Liver (tissue), 9 donors: Measurements from ENCODE around the gene PCGF2. TPM values are rescaled to one million over a fixed set of nuclear protein-coding genes. Genes with fewer than 3 reads are reported as not detected.

Experiments
- DNase-seq: peaks from one replicate; pipeline ENCODE4 v3.0.0-alpha.2; 2017; ENCODE audit warnings: low spot score
- H3K27ac ChIP-seq, 2 donors: one replicate each; pipeline ENCODE4 v1.7.0; 2013; ENCODE audit warnings: inconsistent platforms in 2 of 2, low read length in 2 of 2, control low read depth in 1 of 2, low read depth in 1 of 2, mild to moderate bottlenecking in 1 of 2
- H3K27me3 ChIP-seq, 4 donors: one replicate each; pipeline versions ENCODE4 v1.6.1 to v1.7.0; 2013; ENCODE audit warnings: low read length in 3 of 4, inconsistent platforms in 1 of 4, mild to moderate bottlenecking in 1 of 4, moderate library complexity in 1 of 4; ENCODE audit not compliant: control insufficient read depth in 4 of 4, insufficient read depth in 4 of 4
- H3K36me3 ChIP-seq, 4 donors: one replicate each; pipeline versions ENCODE4 v1.6.1 to v1.7.0; 2013; ENCODE audit warnings: low read length in 3 of 4, mild to moderate bottlenecking in 3 of 4, low read depth in 1 of 4, moderate library complexity in 1 of 4; ENCODE audit not compliant: control insufficient read depth in 4 of 4, insufficient read depth in 3 of 4
- H3K4me1 ChIP-seq, 4 donors: one replicate each; pipeline versions ENCODE4 v1.6.1 to v1.7.0; 2013; ENCODE audit warnings: low read length in 3 of 4, mild to moderate bottlenecking in 3 of 4, moderate library complexity in 1 of 4; ENCODE audit not compliant: control insufficient read depth in 4 of 4, insufficient read depth in 4 of 4
- H3K4me3 ChIP-seq, 3 donors: one replicate each; pipeline versions ENCODE4 v1.6.1 to v1.7.0; 2013; ENCODE audit warnings: low read length in 3 of 3, control low read depth in 1 of 3, low read depth in 1 of 3, mild to moderate bottlenecking in 1 of 3
- H3K9ac ChIP-seq, 2 donors: one replicate each; pipeline ENCODE4 v1.7.0; 2013; ENCODE audit warnings: low read length in 2 of 2, mild to moderate bottlenecking in 2 of 2, moderate library complexity in 2 of 2, control low read depth in 1 of 2, low read depth in 1 of 2
- H3K9me3 ChIP-seq, 4 donors: one replicate each; pipeline versions ENCODE4 v1.6.1 to v1.7.0; 2013; ENCODE audit warnings: low read length in 3 of 4; ENCODE audit not compliant: control insufficient read depth in 4 of 4
- ATF3 ChIP-seq: IDR thresholded peaks from 2 replicates; pipeline ENCODE4 v1.6.1; 2016; ENCODE audit warnings: antibody characterized with exemption
- CTCF ChIP-seq: fragments of 150-350 bp; IDR thresholded peaks from 2 replicates; pipeline ENCODE4 v1.5.1; 2017; ENCODE audit warnings: improper control_type of control experiment, low read depth, low read length; ENCODE audit not compliant: missing input control
- EGR1 ChIP-seq, 2 donors: IDR thresholded peaks; 2 replicates each; pipeline ENCODE4 v1.6.1; 2016 to 2018; ENCODE audit warnings: antibody characterized with exemption in 2 of 2, low read depth in 2 of 2
- FOXA1 ChIP-seq: IDR thresholded peaks from 2 replicates; pipeline ENCODE4 v1.6.1; 2016; ENCODE audit warnings: antibody characterized with exemption
- FOXA2 ChIP-seq: IDR thresholded peaks from 2 replicates; pipeline ENCODE4 v1.6.1; 2016; ENCODE audit warnings: antibody characterized with exemption
- GABPA ChIP-seq, 2 donors: IDR thresholded peaks in 1 of 2; conservative IDR thresholded peaks in 1 of 2; 2 replicates each; pipeline ENCODE4 v1.6.1; 2016; ENCODE audit warnings: antibody characterized with exemption in 2 of 2, mild to moderate bottlenecking in 1 of 2, moderate library complexity in 1 of 2
- HNF4A ChIP-seq, 2 donors: conservative IDR thresholded peaks; 2 replicates each; pipeline ENCODE4 v1.6.1; 2016; ENCODE audit warnings: antibody characterized with exemption in 2 of 2, mild to moderate bottlenecking in 2 of 2
- JUND ChIP-seq, 2 donors: IDR thresholded peaks; 2 replicates each; pipeline ENCODE4 v1.6.1; 2016; ENCODE audit warnings: antibody characterized with exemption in 2 of 2
- NR2F2 ChIP-seq: IDR thresholded peaks from 2 replicates; pipeline ENCODE4 v1.6.1; 2016; ENCODE audit warnings: antibody characterized with exemption
- RAD21 ChIP-seq, 2 donors: IDR thresholded peaks; 2 replicates each; pipeline ENCODE4 v1.6.1; 2016; ENCODE audit warnings: antibody characterized with exemption in 2 of 2, mild to moderate bottlenecking in 2 of 2
- REST ChIP-seq: IDR thresholded peaks from 2 replicates; pipeline ENCODE4 v1.6.1; 2016; ENCODE audit warnings: antibody characterized with exemption, mild to moderate bottlenecking
- SP1 ChIP-seq: IDR thresholded peaks from 2 replicates; pipeline ENCODE4 v1.6.1; 2018; ENCODE audit warnings: antibody characterized with exemption, mild to moderate bottlenecking
- TAF1 ChIP-seq: conservative IDR thresholded peaks from 2 replicates; pipeline ENCODE4 v1.6.1; 2016; ENCODE audit warnings: antibody characterized with exemption, mild to moderate bottlenecking
- ZBTB33 ChIP-seq: IDR thresholded peaks from 2 replicates; pipeline ENCODE4 v1.6.1; 2016; ENCODE audit warnings: antibody characterized with exemption
- WGBS: extraction: QIAGEN DNeasy Blood & Tissue Kit; methylation state at CpG from one replicate; pipeline ENCODE4 v1.1.7; 2013; 5-methylcytosine and 5-hydroxymethylcytosine counted together
- polyA plus RNA-seq, 2 donors: library from polyadenylated mRNA; stranded (reverse) in 1 of 2; unstranded in 1 of 2; fragments of 200-250 nt in 1 of 2; fragments of >200 nt in 1 of 2; fragmentation: Nextera tagmentation in 1 of 2; extraction: Ambion mirVana in 1 of 2; gene quantifications; one replicate each; pipeline versions ENCODE4 v1.2.1 to v1.2.3, GENCODE V29; 2013 to 2015
- total RNA-seq, 2 donors: library from RNA; depleted of rRNA; stranded (reverse); fragments of >200 nt; gene quantifications; one replicate each; pipeline ENCODE4 v1.2.3, GENCODE V29; 2014
- donor health status: healthy.
- donor health status: healthy.
- donor health status: healthy.
- donor health status: healthy.
- donor health status: healthy.

Gene PCGF2
- total and polyA plus RNA-seq, 4 donors = 1.2 to 3.2 (median 1.8) TPM

GRCh38 chr17:38743556-38744171 lies 4.5 kb downstream of the PCGF2 start:
- no peak for TF ChIP-seq HNF4A (conservative IDR thresholded peaks at IDR 0.05)
- no peak for TF ChIP-seq RAD21 (IDR thresholded peaks at IDR 0.05)
- TF ChIP-seq SP1 = no peak
- TF ChIP-seq NR2F2 = no peak
- WGBS = 78% methylated on average over 4 of the region's 4 CpGs
- Histone ChIP-seq H3K27me3 (no peaks in the 10 kb centered on the region), H3K4me3 (no peak overlapping the region), H3K4me1 (peaks cover 8 to 34% (median 17%) of the 10 kb centered on the region in 4 donors), H3K36me3 (no peaks in the 10 kb centered on the region), H3K9me3 (no peaks in the 10 kb centered on the region), H3K27ac (no peak overlapping the region), H3K9ac (no peak overlapping the region)
- DNase-seq = no peak

GRCh38 chr17:38742411-38743308 lies 5.5 kb downstream of the PCGF2 start:
- H3K36me3 ChIP-seq = no peaks in the 10 kb centered on the region
- no peaks in the 10 kb centered on the region for H3K9me3 ChIP-seq
- 72% methylated on average over 22 of the region's 22 CpGs for WGBS
- no peak overlapping the region for H3K9ac ChIP-seq
- peak overlapping the region; percentile 6 to 66 for H3K27ac ChIP-seq
- H3K27me3 ChIP-seq = no peaks in the 10 kb centered on the region
- peaks cover 6 to 27% (median 12%) of the 10 kb centered on the region in 4 donors for H3K4me1 ChIP-seq
- DNase-seq = no peak
- TF ChIP-seq ZBTB33 = no peak
- TF ChIP-seq EGR1 (IDR thresholded peaks at IDR 0.05; ENCODE audit: low read depth in 2 of 2) = no peak
- TF ChIP-seq FOXA1 = no peak
- no peak for TF ChIP-seq ATF3
- TF ChIP-seq REST = no peak
- no peak for TF ChIP-seq NR2F2
- TF ChIP-seq CTCF = no peak
- no peak for TF ChIP-seq FOXA2
- TF ChIP-seq GABPA (IDR thresholded peaks at IDR 0.05 in 1 of 2, conservative IDR thresholded peaks at IDR 0.05 in 1 of 2) = no peak
- no peak for TF ChIP-seq TAF1
- no peak for TF ChIP-seq SP1
- no peak for TF ChIP-seq JUND (IDR thresholded peaks at IDR 0.05)
- TF ChIP-seq RAD21 (IDR thresholded peaks at IDR 0.05) = no peak
- no peak overlapping the region for H3K4me3 ChIP-seq
